H1 (cell line): Measurements from ENCODE around the gene DOCK9. TPM values are rescaled to one million over a fixed set of nuclear protein-coding genes. Genes with fewer than 3 reads are reported as not detected.

Experiments
- CTCF ChIA-PET: fragments of 300-600 bp; sonication (Branson Sonifier 250); formaldehyde crosslinking; loops from one replicate; lab custom pipeline; 2021; ENCODE audit not compliant: partially characterized antibody; lab: Charles Lee
- POLR2A ChIA-PET: fragments of 300-600 bp; sonication (Branson Sonifier 250); formaldehyde crosslinking; loops from one replicate; lab custom pipeline; 2021; ENCODE audit warnings: inconsistent platforms; ENCODE audit not compliant: partially characterized antibody; lab: Charles Lee
- DNase-seq, 2 experiments: peaks; one replicate each; pipeline versions ENCODE4 v3.0.0 to v3.0.0-alpha.2; 2010 to 2022; ENCODE audit warnings: low spot score in 2 of 2, low read depth in 1 of 2, mixed read lengths in 1 of 2
- FAIRE-seq: peaks from 2 replicates; lab custom pipeline; 2011; peaks lifted over from hg19 to GRCh38; lab: Jason Lieb, UNC
- H2AFZ ChIP-seq: 2 replicates; pipeline ENCODE4 v1.8.1; 2012; ENCODE audit warnings: low read length, inconsistent platforms
- H2AK5ac ChIP-seq: 2 replicates; pipeline ENCODE4 v1.6.1; 2013; ENCODE audit warnings: low read depth, low read length
- H2BK120ac ChIP-seq: replicated peaks from 2 replicates; pipeline ENCODE3; 2013; ENCODE audit warnings: low read depth, low read length, inconsistent platforms
- H2BK12ac ChIP-seq: 2 replicates; pipeline ENCODE4 v1.6.1; 2013; ENCODE audit warnings: low read depth, low read length
- H2BK15ac ChIP-seq: 2 replicates; pipeline ENCODE4 v1.6.1; 2013; ENCODE audit warnings: low read length
- H2BK20ac ChIP-seq: 2 replicates; pipeline ENCODE4 v1.6.1; 2013; ENCODE audit warnings: low read length
- H2BK5ac ChIP-seq: 2 replicates; pipeline ENCODE4 v1.6.1; 2013; ENCODE audit warnings: low read depth, low read length
- H3K14ac ChIP-seq: 2 replicates; pipeline ENCODE4 v1.6.1; 2013; ENCODE audit warnings: inconsistent platforms; ENCODE audit not compliant: insufficient read length
- H3K18ac ChIP-seq: 2 replicates; pipeline ENCODE4 v1.6.1; 2013; ENCODE audit warnings: low read length; ENCODE audit errors: extremely low read depth
- H3K23ac ChIP-seq: 2 replicates; pipeline ENCODE4 v1.6.1; 2013; ENCODE audit warnings: inconsistent platforms; ENCODE audit not compliant: insufficient read length
- H3K23me2 ChIP-seq: 2 replicates; pipeline ENCODE4 v1.6.1; 2013; ENCODE audit warnings: low read depth, low read length
- H3K27ac ChIP-seq: 2 replicates; pipeline ENCODE4 v1.6.1; 2011; ENCODE audit warnings: low read depth, low read length, inconsistent platforms
- H3K27me3 ChIP-seq, 4 experiments: replicated peaks in 1 of 4; 1 replicate in 1 of 4; 2 replicates in 3 of 4; pipeline versions ENCODE4 v1.6.1 to v1.8.1; 2011 to 2013; ENCODE audit warnings: low read length in 3 of 4, mild to moderate bottlenecking in 3 of 4, inconsistent platforms in 2 of 4, mixed read lengths in 2 of 4, moderate library complexity in 1 of 4; ENCODE audit not compliant: control insufficient read depth in 3 of 4, insufficient read depth in 3 of 4; ENCODE audit errors: extremely low read depth in 1 of 4
- H3K36me3 ChIP-seq, 4 experiments: 2 replicates each; pipeline versions ENCODE4 v1.6.1 to v1.8.1; 2011 to 2013; ENCODE audit warnings: mild to moderate bottlenecking in 4 of 4, low read length in 3 of 4, moderate library complexity in 2 of 4, control low read depth in 1 of 4, inconsistent platforms in 1 of 4; ENCODE audit not compliant: insufficient read depth in 4 of 4, control insufficient read depth in 2 of 4
- H3K4ac ChIP-seq: replicated peaks from 2 replicates; pipeline ENCODE3; 2013; ENCODE audit warnings: low read length, low read depth, mixed read lengths, inconsistent platforms; ENCODE audit not compliant: insufficient read length
- H3K4me1 ChIP-seq, 4 experiments: replicated peaks in 1 of 4; 1 replicate in 1 of 4; 2 replicates in 3 of 4; pipeline versions ENCODE4 v1.6.1 to v1.8.1; 2011 to 2013; ENCODE audit warnings: low read length in 3 of 4, inconsistent platforms in 2 of 4, mixed read lengths in 1 of 4; ENCODE audit not compliant: insufficient read depth in 4 of 4, control insufficient read depth in 3 of 4
- H3K4me2 ChIP-seq, 2 experiments: 2 replicates each; pipeline versions ENCODE4 v1.6.1 to v1.8.1; 2011 to 2013; ENCODE audit warnings: low read depth in 2 of 2, low read length in 2 of 2, control low read depth in 1 of 2, inconsistent platforms in 1 of 2, mild to moderate bottlenecking in 1 of 2; ENCODE audit not compliant: insufficient read depth in 1 of 2
- H3K4me3 ChIP-seq, 4 experiments: fragments of 200-600, 300-600 bp in 1 of 4; sonication (generic), shearing (Covaris generic), sonication (Bioruptor Twin) in 1 of 4; 2 replicates each; pipeline versions ENCODE4 v1.5.1 to v1.8.1; 2011 to 2016; ENCODE audit warnings: low read length in 4 of 4, low read depth in 3 of 4, control low read depth in 2 of 4, inconsistent platforms in 2 of 4, mild to moderate bottlenecking in 2 of 4, mixed read lengths in 1 of 4, moderate library complexity in 1 of 4; ENCODE audit not compliant: insufficient read depth in 2 of 4; ENCODE audit errors: extremely low read depth in 1 of 4
- H3K56ac ChIP-seq: replicated peaks from 2 replicates; pipeline ENCODE3; 2013; ENCODE audit warnings: low read depth, mild to moderate bottlenecking, mixed read lengths, low read length, inconsistent platforms; ENCODE audit not compliant: insufficient read length
- H3K79me1 ChIP-seq: 2 replicates; pipeline ENCODE4 v1.6.1; 2013; ENCODE audit warnings: low read depth, low read length, control low read depth
- H3K79me2 ChIP-seq, 2 experiments: 2 replicates each; pipeline versions ENCODE4 v1.6.1 to v1.8.1; 2012 to 2013; ENCODE audit warnings: low read length in 2 of 2, mild to moderate bottlenecking in 2 of 2, inconsistent platforms in 1 of 2; ENCODE audit not compliant: insufficient read depth in 2 of 2, control insufficient read depth in 1 of 2
- H3K9ac ChIP-seq, 4 experiments: replicated peaks in 1 of 4; 1 replicate in 1 of 4; 2 replicates in 3 of 4; pipeline versions ENCODE4 v1.6.1 to v1.8.1; 2011 to 2013; ENCODE audit warnings: low read depth in 3 of 4, low read length in 3 of 4, control low read depth in 2 of 4, mild to moderate bottlenecking in 2 of 4, moderate library complexity in 2 of 4, inconsistent platforms in 1 of 4; ENCODE audit errors: extremely low read depth in 1 of 4
- H3K9me3 ChIP-seq, 2 experiments: 2 replicates each; pipeline versions ENCODE4 v1.6.1 to v1.8.1; 2012 to 2013; ENCODE audit warnings: mild to moderate bottlenecking in 2 of 2, moderate library complexity in 2 of 2, control low read depth in 1 of 2, inconsistent platforms in 1 of 2, low read depth in 1 of 2, low read length in 1 of 2, mixed read lengths in 1 of 2; ENCODE audit not compliant: insufficient read depth in 2 of 2
- H4K20me1 ChIP-seq, 2 experiments: replicated peaks in 1 of 2; 2 replicates each; pipeline versions ENCODE3 to v1.8.1; 2011 to 2013; ENCODE audit warnings: inconsistent platforms in 2 of 2, low read length in 2 of 2, mild to moderate bottlenecking in 1 of 2; ENCODE audit not compliant: insufficient read depth in 2 of 2, control insufficient read depth in 1 of 2
- H4K5ac ChIP-seq: 2 replicates; pipeline ENCODE4 v1.6.1; 2013; ENCODE audit warnings: low read length, low read depth, mixed read lengths, inconsistent platforms; ENCODE audit not compliant: insufficient read length
- H4K8ac ChIP-seq: 2 replicates; pipeline ENCODE4 v1.8.0; 2013; ENCODE audit warnings: mild to moderate bottlenecking, moderate library complexity, low read length, inconsistent platforms; ENCODE audit not compliant: insufficient read depth; ENCODE audit errors: extremely low read depth
- H4K91ac ChIP-seq: replicated peaks from 2 replicates; pipeline ENCODE3; 2013; ENCODE audit warnings: low read length, mixed read lengths, inconsistent platforms; ENCODE audit not compliant: insufficient read length
- CHD1 ChIP-seq: IDR thresholded peaks from 2 replicates; pipeline ENCODE4 v1.6.1; 2012; ENCODE audit warnings: low read depth, low read length, improper control_type of control experiment
- EP300 ChIP-seq, 2 experiments: IDR thresholded peaks; 1 replicate in 1 of 2; 2 replicates in 1 of 2; pipeline ENCODE4 v1.6.1; 2011 to 2012; ENCODE audit warnings: low read depth in 2 of 2, low read length in 2 of 2, mild to moderate bottlenecking in 2 of 2, borderline replicate concordance in 1 of 2, inconsistent platforms in 1 of 2, moderate library complexity in 1 of 2
- HDAC6 ChIP-seq: IDR thresholded peaks from one replicate; pipeline ENCODE4 v1.7.1; 2012; ENCODE audit warnings: low read depth, mild to moderate bottlenecking, inconsistent platforms, low read length, moderate library complexity
- PHF8 ChIP-seq: fragments of 200-600 bp; sonication (generic); conservative IDR thresholded peaks from 2 replicates; pipeline ENCODE4 v1.7.1; 2012; ENCODE audit warnings: low read depth, mild to moderate bottlenecking, inconsistent platforms, low read length, moderate library complexity
- SIRT6 ChIP-seq: IDR thresholded peaks from one replicate; pipeline ENCODE4 v1.7.1; 2012; ENCODE audit warnings: low read length, inconsistent platforms
- WGBS, 2 experiments: shearing (Covaris generic) in 1 of 2; methylation state at CpG; one replicate each; pipeline versions ENCODE4 v1.1.6 to v1.1.7; 2013 to 2015; ENCODE audit warnings: low lambda C conversion rate in 2 of 2, mixed read lengths in 2 of 2, inconsistent platforms in 1 of 2, low coverage in 1 of 2, missing lambda C conversion rate in 1 of 2; ENCODE audit not compliant: insufficient replicate concordance in 2 of 2, insufficient coverage in 1 of 2, insufficient read length in 1 of 2; ENCODE audit errors: extremely low coverage in 1 of 2, missing lambda C conversion rate in 1 of 2; 5-methylcytosine and 5-hydroxymethylcytosine counted together
- polyA plus RNA-seq, 7 experiments: library from polyadenylated mRNA; depleted of rRNA in 3 of 7; stranded (reverse) in 5 of 7; unstranded in 2 of 7; fragments of >200 nt in 5 of 7; fragments of 200-250 nt in 2 of 7; gene quantifications; 1 replicate in 5 of 7; 2 replicates in 1 of 7; 4 replicates in 1 of 7; pipeline versions ENCODE4 v1.2.1 to v1.2.3, GENCODE V29; 2011 to 2013; ENCODE audit warnings: missing spikeins in 2 of 7, mixed read lengths in 2 of 7
- total RNA-seq: library from RNA; stranded (reverse); fragmentation: NEBNext Ultra II Directional; extraction: Animal tissue kit (Norgen Biotek cat#: 25700); gene quantifications from 2 replicates; pipeline ENCODE4 v1.2.1, GENCODE V29; 2021

DOCK9 gene
- total and polyA plus RNA-seq, 2 of the 8 experiments (the other 6 are each of a cell fraction or from before 2014, with no cell fraction given), result 21.6 to 31.5 TPM

GRCh38 chr13:98886587-98887230 lies 91.2 kb downstream of the DOCK9 start:
- Histone ChIP-seq H3K27me3 (no peaks in the 10 kb centered on the region), H3K36me3 (peaks cover 0 to 6% (median 0%) of the 10 kb centered on the region in 4 experiments; a peak in 1 of 8 replicates), H3K23me2 (no peaks in the 10 kb centered on the region), H3K4me1 (peaks cover 2 to 9% (median 6%) of the 10 kb centered on the region in 4 experiments; a peak in 6 of 7 replicates), H3K4me3 (no peak overlapping the region), H2AK5ac (no peak overlapping the region), H3K14ac (no peak overlapping the region), H2AFZ (no peak overlapping the region), H4K91ac (no peak overlapping the region), H3K9me3 (no peaks in the 10 kb centered on the region), H3K9ac (no peak overlapping the region), H2BK15ac (no peak overlapping the region), H3K27ac (no peak overlapping the region), H4K5ac (no peak overlapping the region), H3K79me1 (no peaks in the 10 kb centered on the region), H3K23ac (no peak overlapping the region), H2BK120ac (no peak overlapping the region), H3K4me2 (peak overlapping the region in 1 of 2 experiments; percentile 25; a peak in 1 of 4 replicates), H2BK5ac (no peak overlapping the region; the same call in 1 of the 2 replicates), H3K18ac (peak overlapping the region; percentile 27; the same call in 1 of the 2 replicates), H2BK20ac (no peak overlapping the region), H3K56ac (no peak overlapping the region), H3K79me2 (no peaks in the 10 kb centered on the region), H2BK12ac (peak overlapping the region; percentile 89), H3K4ac (no peak overlapping the region), H4K20me1 (no peaks in the 10 kb centered on the region), H4K8ac (no peak overlapping the region)
- CTCF ChIA-PET, result no interaction called here
- peak; percentile 65 for FAIRE-seq
- no peak for DNase-seq
- 87% methylated on average over 9 of the region's 9 CpGs; no CpG with 5 or more reads in 1 of the 2 experiments for WGBS, 2 experiments
- POLR2A ChIA-PET, result no interaction called here
- TF ChIP-seq CHD1 (no peak), SIRT6 (no peak), HDAC6 (no peak), PHF8 (no peak), EP300 (IDR thresholded peaks at IDR 0.05; ENCODE audit: borderline replicate concordance in 1 of 2, low read depth in 2 of 2, low read length in 2 of 2) (no peak)
